ENCODE results near the gene PTMS. TPM values are rescaled to one million over a fixed set of nuclear protein-coding genes. Genes with fewer than 3 reads are reported as not detected.

PTMS gene
- total and polyA plus RNA-seq, 2 experiments from 2014 or later, result 111 to 238 TPM

- Histone ChIP-seq H3K4me1 (ENCODE audit: insufficient read depth) (peaks cover 22% of the 10 kb centered on the region), H3K4me3 (no peak overlapping the region), H3K4me2 (peak overlapping the region; percentile 16), H3K27me3 (ENCODE audit: insufficient read depth) (no peaks in the 10 kb centered on the region), H3K79me2 (replicated peaks; ENCODE audit: insufficient read depth) (no peaks in the 10 kb centered on the region), H4K20me1 (replicated peaks; ENCODE audit: insufficient read depth) (no peaks in the 10 kb centered on the region), H3K27ac (ENCODE audit: low read depth) (no peak overlapping the region), H3F3A (replicated peaks; ENCODE audit: low read depth) (no peaks in the 10 kb centered on the region), H2AFZ (peak overlapping the region; percentile 4), H3K9me2 (ENCODE audit: insufficient read depth) (no peaks in the 10 kb centered on the region), H3K36me3 (ENCODE audit: insufficient read depth) (no peaks in the 10 kb centered on the region)
- H3K36me3 Mint-ChIP-seq (ENCODE audit: low read depth), result no peaks in the 10 kb centered on the region
- ATAC-seq (no peak), DNase-seq (ENCODE audit: low spot score) (no peak)
- TF ChIP-seq JUNB (IDR thresholded peaks at IDR 0.05; ENCODE audit: unreplicated experiment) (no peak), ZNF331 (CRISPR knock-in tag; IDR thresholded peaks at IDR 0.05; ENCODE audit: low read depth) (no peak), EZH2phosphoT487 (IDR thresholded peaks at IDR 0.05; ENCODE audit: unreplicated experiment) (no peak), ZNF114 (CRISPR knock-in tag; IDR thresholded peaks at IDR 0.05) (no peak), NANOG (IDR thresholded peaks at IDR 0.05; ENCODE audit: borderline replicate concordance) (no peak), EZH2 (IDR thresholded peaks at IDR 0.05; ENCODE audit: low read depth, unreplicated experiment) (no peak), ZNF462 (CRISPR knock-in tag; IDR thresholded peaks at IDR 0.05) (no peak), POLR2AphosphoS5 (IDR thresholded peaks at IDR 0.05; ENCODE audit: low read depth) (no peak), CTCF (conservative IDR thresholded peaks at IDR 0.05; ENCODE audit: low read depth in 2 of 2) (no peak), ETS1 (IDR thresholded peaks at IDR 0.05) (no peak), STAT1 (IDR thresholded peaks at IDR 0.05; ENCODE audit: unreplicated experiment) (no peak), REST (IDR thresholded peaks at IDR 0.05; ENCODE audit: unreplicated experiment) (no peak), CREB1 (CRISPR knock-in tag; IDR thresholded peaks at IDR 0.05; ENCODE audit: low read depth) (no peak)
- peaks cover 19% of the 10 kb centered on the region for H3K4me1 Mint-ChIP-seq
- peak overlapping the region; percentile 23; the same call in 1 of the 2 replicates for H3K27ac Mint-ChIP-seq
- peaks cover 7% of the 10 kb centered on the region for H3K27me3 Mint-ChIP-seq (ENCODE audit: insufficient read depth, low read depth, poor library complexity)
- no peak overlapping the region for H3K4me3 Mint-ChIP-seq
- H3K9me3 Mint-ChIP-seq, result no peaks in the 10 kb centered on the region
Observed at GRCh38 chr12:6787309-6787708, 21.1 kb downstream of the PTMS start.

Data from GM23338 (cell line).